ENCODE data around the gene SEC23B.
"Not testable (repeated sequence)": the region's sequence is repeated elsewhere in the genome, so short reads cannot be mapped to it uniquely, and the experiment has no call there.

SEC23B gene

GRCh38 chr20:18523066-18523465, 15.3 kb downstream of the SEC23B start:
- peaks cover 24% of the 10 kb centered on the region for H3K36me3 ChIP-seq (ENCODE audit: control insufficient read depth, insufficient read depth, low read length)
- 90 to 99% methylated on average over 2 of the region's 2 CpGs for WGBS, 2 experiments
- H3K4me1 ChIP-seq (ENCODE audit: control insufficient read depth, insufficient read depth, low read length), result no peaks in the 10 kb centered on the region
- no peak overlapping the region for H3K27ac ChIP-seq (ENCODE audit: insufficient read depth, low read depth, low read length, poor library complexity, severe bottlenecking)
- no peak overlapping the region for H3K4me3 ChIP-seq (ENCODE audit: insufficient read depth, low read depth, low read length)
- H3K27me3 ChIP-seq (ENCODE audit: control insufficient read depth, insufficient read depth, low read length, poor library complexity, severe bottlenecking), result no peaks in the 10 kb centered on the region
- H3K9me3 ChIP-seq (ENCODE audit: control insufficient read depth, low read length), result no peaks in the 10 kb centered on the region

GRCh38 chr20:18524646-18525045, 16.9 kb downstream of the SEC23B start:
- WGBS, 2 experiments, result 96 to 100% methylated on average over 1 of the region's 1 CpG
- peaks cover 38% of the 10 kb centered on the region for H3K36me3 ChIP-seq (ENCODE audit: control insufficient read depth, insufficient read depth, low read length)
- no peak overlapping the region for H3K4me3 ChIP-seq (ENCODE audit: insufficient read depth, low read depth, low read length)
- H3K9me3 ChIP-seq (ENCODE audit: control insufficient read depth, low read length), result no peaks in the 10 kb centered on the region
- H3K4me1 ChIP-seq (ENCODE audit: control insufficient read depth, insufficient read depth, low read length), result no peaks in the 10 kb centered on the region
- no peak overlapping the region for H3K27ac ChIP-seq (ENCODE audit: insufficient read depth, low read depth, low read length, poor library complexity, severe bottlenecking)
- H3K27me3 ChIP-seq (ENCODE audit: control insufficient read depth, insufficient read depth, low read length, poor library complexity, severe bottlenecking), result no peaks in the 10 kb centered on the region

- WGBS, 2 experiments, result 79 to 81% methylated on average over 14 of the region's 14 CpGs
- not testable (repeated sequence) for H3K27ac ChIP-seq (ENCODE audit: insufficient read depth, low read depth, low read length, poor library complexity, severe bottlenecking); H3K4me3 ChIP-seq (ENCODE audit: insufficient read depth, low read depth, low read length); H3K4me1 ChIP-seq (ENCODE audit: control insufficient read depth, insufficient read depth, low read length); H3K9me3 ChIP-seq (ENCODE audit: control insufficient read depth, low read length); H3K27me3 ChIP-seq (ENCODE audit: control insufficient read depth, insufficient read depth, low read length, poor library complexity, severe bottlenecking)
- peaks cover 51% of the 10 kb centered on the region for H3K36me3 ChIP-seq (ENCODE audit: control insufficient read depth, insufficient read depth, low read length)
Observed at GRCh38 chr20:18526761-18527160, 19.0 kb downstream of the SEC23B start.

- 93 to 97% methylated on average over 2 of the region's 2 CpGs for WGBS, 2 experiments
- Histone ChIP-seq H3K27me3 (ENCODE audit: control insufficient read depth, insufficient read depth, low read length, poor library complexity, severe bottlenecking) (no peaks in the 10 kb centered on the region), H3K36me3 (ENCODE audit: control insufficient read depth, insufficient read depth, low read length) (peaks cover 51% of the 10 kb centered on the region), H3K4me1 (ENCODE audit: control insufficient read depth, insufficient read depth, low read length) (no peaks in the 10 kb centered on the region), H3K27ac (ENCODE audit: insufficient read depth, low read depth, low read length, poor library complexity, severe bottlenecking) (no peak overlapping the region), H3K4me3 (ENCODE audit: insufficient read depth, low read depth, low read length) (no peak overlapping the region), H3K9me3 (ENCODE audit: control insufficient read depth, low read length) (no peaks in the 10 kb centered on the region)
Observed at GRCh38 chr20:18527339-18527738, 19.6 kb downstream of the SEC23B start.

GRCh38 chr20:18527836-18528235, 20.1 kb downstream of the SEC23B start:
- Histone ChIP-seq H3K36me3 (ENCODE audit: control insufficient read depth, insufficient read depth, low read length) (peaks cover 54% of the 10 kb centered on the region), H3K9me3 (ENCODE audit: control insufficient read depth, low read length) (no peaks in the 10 kb centered on the region), H3K4me3 (ENCODE audit: insufficient read depth, low read depth, low read length) (no peak overlapping the region), H3K27ac (ENCODE audit: insufficient read depth, low read depth, low read length, poor library complexity, severe bottlenecking) (no peak overlapping the region), H3K27me3 (ENCODE audit: control insufficient read depth, insufficient read depth, low read length, poor library complexity, severe bottlenecking) (no peaks in the 10 kb centered on the region), H3K4me1 (ENCODE audit: control insufficient read depth, insufficient read depth, low read length) (no peaks in the 10 kb centered on the region)
- WGBS, 2 experiments, result 93 to 99% methylated on average over 2 of the region's 2 CpGs

GRCh38 chr20:18529041-18529440, 21.3 kb downstream of the SEC23B start:
- Histone ChIP-seq H3K9me3 (ENCODE audit: control insufficient read depth, low read length) (no peaks in the 10 kb centered on the region), H3K27ac (ENCODE audit: insufficient read depth, low read depth, low read length, poor library complexity, severe bottlenecking) (no peak overlapping the region), H3K36me3 (ENCODE audit: control insufficient read depth, insufficient read depth, low read length) (peaks cover 66% of the 10 kb centered on the region), H3K27me3 (ENCODE audit: control insufficient read depth, insufficient read depth, low read length, poor library complexity, severe bottlenecking) (no peaks in the 10 kb centered on the region), H3K4me3 (ENCODE audit: insufficient read depth, low read depth, low read length) (no peak overlapping the region), H3K4me1 (ENCODE audit: control insufficient read depth, insufficient read depth, low read length) (no peaks in the 10 kb centered on the region)

- no peaks in the 10 kb centered on the region for H3K4me1 ChIP-seq (ENCODE audit: control insufficient read depth, insufficient read depth, low read length)
- peaks cover 48% of the 10 kb centered on the region for H3K36me3 ChIP-seq (ENCODE audit: control insufficient read depth, insufficient read depth, low read length)
- no peak overlapping the region for H3K4me3 ChIP-seq (ENCODE audit: insufficient read depth, low read depth, low read length)
- no peaks in the 10 kb centered on the region for H3K27me3 ChIP-seq (ENCODE audit: control insufficient read depth, insufficient read depth, low read length, poor library complexity, severe bottlenecking)
- no peaks in the 10 kb centered on the region for H3K9me3 ChIP-seq (ENCODE audit: control insufficient read depth, low read length)
- no peak overlapping the region for H3K27ac ChIP-seq (ENCODE audit: insufficient read depth, low read depth, low read length, poor library complexity, severe bottlenecking)
- 95 to 97% methylated on average over 6 of the region's 6 CpGs for WGBS, 2 experiments
Observed at GRCh38 chr20:18532626-18533025, 24.9 kb downstream of the SEC23B start.

- Histone ChIP-seq H3K4me3 (ENCODE audit: insufficient read depth, low read depth, low read length) (no peak overlapping the region), H3K4me1 (ENCODE audit: control insufficient read depth, insufficient read depth, low read length) (no peaks in the 10 kb centered on the region), H3K27ac (ENCODE audit: insufficient read depth, low read depth, low read length, poor library complexity, severe bottlenecking) (no peak overlapping the region), H3K36me3 (ENCODE audit: control insufficient read depth, insufficient read depth, low read length) (peaks cover 47% of the 10 kb centered on the region), H3K27me3 (ENCODE audit: control insufficient read depth, insufficient read depth, low read length, poor library complexity, severe bottlenecking) (no peaks in the 10 kb centered on the region), H3K9me3 (ENCODE audit: control insufficient read depth, low read length) (no peaks in the 10 kb centered on the region)
- WGBS, 2 experiments, result 91 to 93% methylated on average over 1 of the region's 1 CpG
Observed at GRCh38 chr20:18533491-18533890, 25.8 kb downstream of the SEC23B start.

- Histone ChIP-seq H3K9me3 (ENCODE audit: control insufficient read depth, low read length) (no peaks in the 10 kb centered on the region), H3K27ac (ENCODE audit: insufficient read depth, low read depth, low read length, poor library complexity, severe bottlenecking) (no peak overlapping the region), H3K4me3 (ENCODE audit: insufficient read depth, low read depth, low read length) (no peak overlapping the region), H3K4me1 (ENCODE audit: control insufficient read depth, insufficient read depth, low read length) (no peaks in the 10 kb centered on the region), H3K27me3 (ENCODE audit: control insufficient read depth, insufficient read depth, low read length, poor library complexity, severe bottlenecking) (no peaks in the 10 kb centered on the region), H3K36me3 (ENCODE audit: control insufficient read depth, insufficient read depth, low read length) (peaks cover 42% of the 10 kb centered on the region)
- WGBS, 2 experiments, result 97 to 98% methylated on average over 6 of the region's 6 CpGs
Observed at GRCh38 chr20:18533978-18534644, 26.4 kb downstream of the SEC23B start.

GRCh38 chr20:18537651-18538050, 29.9 kb downstream of the SEC23B start:
- Histone ChIP-seq H3K4me1 (ENCODE audit: control insufficient read depth, insufficient read depth, low read length) (no peaks in the 10 kb centered on the region), H3K4me3 (ENCODE audit: insufficient read depth, low read depth, low read length) (no peak overlapping the region), H3K9me3 (ENCODE audit: control insufficient read depth, low read length) (no peaks in the 10 kb centered on the region), H3K36me3 (ENCODE audit: control insufficient read depth, insufficient read depth, low read length) (peaks cover 23% of the 10 kb centered on the region), H3K27ac (ENCODE audit: insufficient read depth, low read depth, low read length, poor library complexity, severe bottlenecking) (no peak overlapping the region), H3K27me3 (ENCODE audit: control insufficient read depth, insufficient read depth, low read length, poor library complexity, severe bottlenecking) (no peaks in the 10 kb centered on the region)
- WGBS, 2 experiments, result 84 to 94% methylated on average over 2 of the region's 2 CpGs

GRCh38 chr20:18541741-18542140, 34.0 kb downstream of the SEC23B start:
- Histone ChIP-seq H3K9me3 (ENCODE audit: control insufficient read depth, low read length) (no peaks in the 10 kb centered on the region), H3K27me3 (ENCODE audit: control insufficient read depth, insufficient read depth, low read length, poor library complexity, severe bottlenecking) (no peaks in the 10 kb centered on the region), H3K4me3 (ENCODE audit: insufficient read depth, low read depth, low read length) (no peak overlapping the region), H3K36me3 (ENCODE audit: control insufficient read depth, insufficient read depth, low read length) (peaks cover 25% of the 10 kb centered on the region), H3K4me1 (ENCODE audit: control insufficient read depth, insufficient read depth, low read length) (no peaks in the 10 kb centered on the region), H3K27ac (ENCODE audit: insufficient read depth, low read depth, low read length, poor library complexity, severe bottlenecking) (no peak overlapping the region)
- WGBS, 2 experiments, result 92 to 98% methylated on average over 5 of the region's 5 CpGs

Measured in ectodermal cell (in vitro differentiated cells).